ENCODE data around the gene ANKS6. TPM values are rescaled to one million over a fixed set of nuclear protein-coding genes. Genes with fewer than 3 reads are reported as not detected.

Gene ANKS6
- polyA plus RNA-seq, 1 donor from 2014 or later = 16.6 TPM

GRCh38 chr9:98771209-98771874, 25.0 kb downstream of the ANKS6 start:
- Histone ChIP-seq H3K4me2 (ENCODE audit: low read length) (no peak overlapping the region), H3K27ac (ENCODE audit: low read length) (no peak overlapping the region), H3K27me3 (ENCODE audit: insufficient read depth, low read depth, low read length) (no peaks in the 10 kb centered on the region), H3K9me2 (ENCODE audit: insufficient read depth, low read length) (no peaks in the 10 kb centered on the region), H3K9ac (ENCODE audit: low read length) (no peak overlapping the region), H4K20me1 (ENCODE audit: insufficient read depth) (no peaks in the 10 kb centered on the region), H3F3A (ENCODE audit: insufficient read depth, low read length, poor library complexity, severe bottlenecking) (no peaks in the 10 kb centered on the region), H3K79me2 (replicated peaks; ENCODE audit: insufficient read depth, low read length) (no peaks in the 10 kb centered on the region), H3K4me3 (ENCODE audit: low read length) (no peak overlapping the region), H3K9me3 (ENCODE audit: low read length) (no peaks in the 10 kb centered on the region), H3K36me3 (ENCODE audit: insufficient read depth, low read length) (no peaks in the 10 kb centered on the region), H2AFZ (ENCODE audit: low read depth, low read length) (no peak overlapping the region)
- no peak for TF ChIP-seq RAD21 (conservative IDR thresholded peaks at IDR 0.05)
- TF ChIP-seq POLR2AphosphoS5 (IDR thresholded peaks at IDR 0.05) = no peak
- no peak for TF ChIP-seq TAF1 (IDR thresholded peaks at IDR 0.05; ENCODE audit: low read depth)
- TF ChIP-seq CTCF (IDR thresholded peaks at IDR 0.05; ENCODE audit: poor library complexity, severe bottlenecking) = no peak
- no peak for TF ChIP-seq EZH2 (IDR thresholded peaks at IDR 0.05; ENCODE audit: borderline replicate concordance, insufficient read depth, low read length, poor library complexity, severe bottlenecking)
- TF ChIP-seq EP300 (conservative IDR thresholded peaks at IDR 0.05; ENCODE audit: poor library complexity, severe bottlenecking) = no peak
- TF ChIP-seq SMC3 (conservative IDR thresholded peaks at IDR 0.05; ENCODE audit: poor library complexity) = no peak
- TF ChIP-seq MXI1 (conservative IDR thresholded peaks at IDR 0.05; ENCODE audit: poor library complexity, severe bottlenecking) = no peak
- no peak for TF ChIP-seq REST (IDR thresholded peaks at IDR 0.05; ENCODE audit: borderline replicate concordance)

GRCh38 chr9:98770717-98771116, 25.6 kb downstream of the ANKS6 start:
- Histone ChIP-seq H3F3A (ENCODE audit: insufficient read depth, low read length, poor library complexity, severe bottlenecking) (no peaks in the 10 kb centered on the region), H3K27me3 (ENCODE audit: insufficient read depth, low read depth, low read length) (no peaks in the 10 kb centered on the region), H4K20me1 (ENCODE audit: insufficient read depth) (no peaks in the 10 kb centered on the region), H3K36me3 (ENCODE audit: insufficient read depth, low read length) (no peaks in the 10 kb centered on the region), H3K27ac (ENCODE audit: low read length) (no peak overlapping the region), H3K9ac (ENCODE audit: low read length) (no peak overlapping the region), H3K9me3 (ENCODE audit: low read length) (no peaks in the 10 kb centered on the region), H2AFZ (ENCODE audit: low read depth, low read length) (no peak overlapping the region), H3K79me2 (replicated peaks; ENCODE audit: insufficient read depth, low read length) (no peaks in the 10 kb centered on the region), H3K4me2 (ENCODE audit: low read length) (no peak overlapping the region), H3K4me3 (ENCODE audit: low read length) (no peak overlapping the region), H3K9me2 (ENCODE audit: insufficient read depth, low read length) (no peaks in the 10 kb centered on the region)
- TF ChIP-seq RAD21 (conservative IDR thresholded peaks at IDR 0.05) = no peak
- TF ChIP-seq EP300 (conservative IDR thresholded peaks at IDR 0.05; ENCODE audit: poor library complexity, severe bottlenecking) = no peak
- no peak for TF ChIP-seq EZH2 (IDR thresholded peaks at IDR 0.05; ENCODE audit: borderline replicate concordance, insufficient read depth, low read length, poor library complexity, severe bottlenecking)
- no peak for TF ChIP-seq MXI1 (conservative IDR thresholded peaks at IDR 0.05; ENCODE audit: poor library complexity, severe bottlenecking)
- no peak for TF ChIP-seq POLR2AphosphoS5 (IDR thresholded peaks at IDR 0.05)
- no peak for TF ChIP-seq SMC3 (conservative IDR thresholded peaks at IDR 0.05; ENCODE audit: poor library complexity)
- TF ChIP-seq TAF1 (IDR thresholded peaks at IDR 0.05; ENCODE audit: low read depth) = no peak
- TF ChIP-seq REST (IDR thresholded peaks at IDR 0.05; ENCODE audit: borderline replicate concordance) = no peak

All from neural cell (in vitro differentiated cells).